IMR-90 (cell line): Measurements from ENCODE around the gene SKP1. TPM values are rescaled to one million over a fixed set of nuclear protein-coding genes. Genes with fewer than 3 reads are reported as not detected.

Source experiments
- ATAC-seq: fragments of 200-7000 bp; cut with Tn5 transposase; 2 replicates; pipeline ENCODE4 v1.9.1; 2020; ENCODE audit warnings: low read depth, mild to moderate bottlenecking, moderate library complexity
- BruUV-seq: library from RNA; stranded (reverse); fragments of 400-500 nt; replicated peaks from 2 replicates; lab custom pipeline; 2021; lab: Mats Ljungman, UMichigan
- CTCF ChIA-PET: fragments of 300-600 bp; formaldehyde crosslinking; extraction: SDS; loops from one replicate; lab custom pipeline; 2021; ENCODE audit warnings: antibody characterized with exemption; lab: Yijun Ruan, JAX
- POLR2A ChIA-PET: fragments of 300-600 bp; sonication (Branson Sonifier 250); formaldehyde crosslinking; loops from one replicate; lab custom pipeline; 2022; ENCODE audit warnings: antibody characterized with exemption; ENCODE audit not compliant: unreplicated experiment; lab: Charles Lee
- DNase-seq: peaks from one replicate; pipeline ENCODE4 v3.0.0; 2013
- H2AFZ ChIP-seq: replicated peaks from 2 replicates; pipeline ENCODE3; 2013; ENCODE audit warnings: low read length, mild to moderate bottlenecking; ENCODE audit not compliant: poor library complexity
- H2AK5ac ChIP-seq: 2 replicates; pipeline ENCODE4 v1.6.1; 2013; ENCODE audit warnings: low read depth, low read length, inconsistent platforms
- H2AK9ac ChIP-seq: replicated peaks from 2 replicates; pipeline ENCODE3; 2013; ENCODE audit warnings: mild to moderate bottlenecking, low read depth, low read length, moderate library complexity; ENCODE audit not compliant: poor library complexity
- H2BK120ac ChIP-seq: 2 replicates; pipeline ENCODE4 v1.6.1; 2013; ENCODE audit warnings: low read depth, low read length, inconsistent platforms
- H2BK15ac ChIP-seq: 3 replicates; pipeline ENCODE4 v1.6.1; 2013; ENCODE audit warnings: low read depth, low read length, inconsistent platforms
- H2BK20ac ChIP-seq: 2 replicates; pipeline ENCODE4 v1.6.1; 2013; ENCODE audit warnings: low read depth, mild to moderate bottlenecking, inconsistent platforms, low read length, moderate library complexity
- H2BK5ac ChIP-seq: 2 replicates; pipeline ENCODE4 v1.6.1; 2013; ENCODE audit warnings: mild to moderate bottlenecking, low read depth, low read length, inconsistent platforms; ENCODE audit not compliant: poor library complexity, severe bottlenecking
- H3K14ac ChIP-seq: replicated peaks from 2 replicates; pipeline ENCODE4 v1.6.1; 2013; ENCODE audit warnings: low read depth, low read length, inconsistent platforms
- H3K18ac ChIP-seq: 2 replicates; pipeline ENCODE4 v1.6.1; 2013; ENCODE audit warnings: low read depth, low read length, control low read depth
- H3K23ac ChIP-seq: 2 replicates; pipeline ENCODE4 v1.6.1; 2013; ENCODE audit warnings: low read depth, low read length, inconsistent platforms
- H3K27ac ChIP-seq: 2 replicates; pipeline ENCODE4 v1.5.1; 2013; ENCODE audit warnings: mild to moderate bottlenecking, control low read depth, low read length; ENCODE audit not compliant: insufficient read depth
- H3K27me3 ChIP-seq: 2 replicates; pipeline ENCODE4 v1.6.1; 2013; ENCODE audit warnings: low read length; ENCODE audit not compliant: control insufficient read depth, insufficient read depth
- H3K36me3 ChIP-seq: 2 replicates; pipeline ENCODE4 v1.6.1; 2013; ENCODE audit warnings: low read length, mixed read lengths; ENCODE audit not compliant: control insufficient read depth, insufficient read depth
- H3K4ac ChIP-seq: 2 replicates; pipeline ENCODE4 v1.6.1; 2013; ENCODE audit warnings: low read depth, low read length, inconsistent platforms
- H3K4me1 ChIP-seq: 2 replicates; pipeline ENCODE4 v1.6.1; 2013; ENCODE audit warnings: low read length, mixed read lengths; ENCODE audit not compliant: control insufficient read depth, insufficient read depth
- H3K4me2 ChIP-seq: 2 replicates; pipeline ENCODE4 v1.6.1; 2013; ENCODE audit warnings: low read depth, mild to moderate bottlenecking, control low read depth, low read length, moderate library complexity
- H3K4me3 ChIP-seq: 2 replicates; pipeline ENCODE4 v1.5.1; 2013; ENCODE audit warnings: low read depth, mild to moderate bottlenecking, control low read depth, low read length, moderate library complexity; ENCODE audit not compliant: insufficient read depth
- H3K56ac ChIP-seq: 2 replicates; pipeline ENCODE4 v1.6.1; 2013; ENCODE audit warnings: low read length, inconsistent platforms; ENCODE audit not compliant: insufficient read depth; ENCODE audit errors: extremely low read depth
- H3K79me1 ChIP-seq, 2 experiments: 2 replicates each; pipeline ENCODE4 v1.6.1; 2013; ENCODE audit warnings: low read length in 2 of 2, inconsistent platforms in 1 of 2, low read depth in 1 of 2
- H3K9ac ChIP-seq: 2 replicates; pipeline ENCODE4 v1.6.1; 2013; ENCODE audit warnings: low read depth, low read length, control low read depth
- H3K9me1 ChIP-seq: 2 replicates; pipeline ENCODE4 v1.6.1; 2013; ENCODE audit warnings: low read length, inconsistent platforms; ENCODE audit not compliant: insufficient read depth
- H3K9me3 ChIP-seq: 2 replicates; pipeline ENCODE4 v1.6.1; 2013; ENCODE audit warnings: low read length; ENCODE audit not compliant: control insufficient read depth, insufficient read depth
- H4K20me1 ChIP-seq: 2 replicates; pipeline ENCODE4 v1.6.1; 2013; ENCODE audit warnings: low read length, inconsistent platforms; ENCODE audit not compliant: insufficient read depth
- H4K5ac ChIP-seq: 2 replicates; pipeline ENCODE4 v1.6.1; 2013; ENCODE audit warnings: mild to moderate bottlenecking, low read depth, low read length, control low read depth
- H4K8ac ChIP-seq, 2 experiments: 2 replicates each; pipeline ENCODE4 v1.6.1; 2013; ENCODE audit warnings: low read depth in 2 of 2, low read length in 2 of 2, control low read depth in 1 of 2, inconsistent platforms in 1 of 2
- H4K91ac ChIP-seq: 2 replicates; pipeline ENCODE4 v1.6.1; 2013; ENCODE audit warnings: low read depth, low read length, inconsistent platforms; ENCODE audit not compliant: insufficient read depth
- CEBPB ChIP-seq: IDR thresholded peaks from 2 replicates; pipeline ENCODE4 v1.6.1; 2012; ENCODE audit warnings: low read depth, low read length, improper control_type of control experiment
- CHD1 ChIP-seq: IDR thresholded peaks from 2 replicates; pipeline ENCODE4 v1.6.1; 2012; ENCODE audit warnings: low read depth, low read length, improper control_type of control experiment
- FOS ChIP-seq: fragments of 150-350 bp; IDR thresholded peaks from 2 replicates; pipeline ENCODE4 v1.6.1; 2016; ENCODE audit warnings: low read depth, low read length
- MAZ ChIP-seq: IDR thresholded peaks from 2 replicates; pipeline ENCODE4 v1.6.1; 2012; ENCODE audit warnings: low read depth, mild to moderate bottlenecking, low read length, improper control_type of control experiment, moderate library complexity, borderline replicate concordance
- MXI1 ChIP-seq: IDR thresholded peaks from 2 replicates; pipeline ENCODE4 v1.6.1; 2012; ENCODE audit warnings: low read depth, mild to moderate bottlenecking, low read length, moderate library complexity, borderline replicate concordance
- NFE2L2 ChIP-seq: fragments of 150-350 bp; IDR thresholded peaks from 2 replicates; pipeline ENCODE4 v1.6.1; 2016; ENCODE audit warnings: low read depth, mild to moderate bottlenecking, low read length
- POLR2A ChIP-seq: IDR thresholded peaks from 2 replicates; pipeline ENCODE4 v1.6.1; 2012; ENCODE audit warnings: mild to moderate bottlenecking, low read depth, low read length
- RCOR1 ChIP-seq: IDR thresholded peaks from 2 replicates; pipeline ENCODE4 v1.6.1; 2012; ENCODE audit warnings: mild to moderate bottlenecking, low read length, improper control_type of control experiment; ENCODE audit not compliant: insufficient replicate concordance
- WGBS, 2 experiments: methylation state at CpG; one replicate each; pipeline versions ENCODE4 v1.1.5 to v1.1.7; 2013; ENCODE audit warnings: missing lambda C conversion rate in 2 of 2; ENCODE audit not compliant: insufficient read length in 1 of 2; ENCODE audit errors: extremely low coverage in 2 of 2; 5-methylcytosine and 5-hydroxymethylcytosine counted together
- dilution Hi-C: fragments of 300-500 bp; cut with HindIII; formaldehyde crosslinking; loops from one replicate; pipeline ENCODE4 v1.14.3; 2018; ENCODE audit warnings: low sequenced_read_pairs; ENCODE audit not compliant: unreplicated experiment
- in situ Hi-C: fragments of 300-500 bp; cut with MboI; formaldehyde crosslinking; loops from 3 replicates; pipeline ENCODE4 v1.14.3; 2019; ENCODE audit warnings: low sequenced_read_pairs, inconsistent platforms, mixed read lengths
- intact Hi-C: fragments of 100-400 bp; cut with micrococcal nuclease; formaldehyde crosslinking; loops from 2 replicates; pipeline ENCODE4 v1.10.0; 2022
- polyA plus RNA-seq, 3 experiments: library from polyadenylated mRNA; depleted of rRNA; stranded (reverse); fragments of >200 nt; gene quantifications; 2 replicates each; pipeline ENCODE4 v1.2.3, GENCODE V29; 2012; ENCODE audit warnings: low replicate concordance in 1 of 3
- total RNA-seq: library from RNA; depleted of rRNA; stranded (reverse); fragments of >200 nt; gene quantifications from 2 replicates; pipeline ENCODE4 v1.2.3, GENCODE V29; 2012

SKP1 gene
- total and polyA plus RNA-seq, 2 of the 4 experiments (the other 2 are of a cell fraction), result 206 to 618 TPM

- Histone ChIP-seq H2BK5ac (peak within 1 kb of the TSS; percentile 81), H2BK15ac (no peak within 1 kb of the TSS), H2AK5ac (peak within 1 kb of the TSS; percentile 88), H3K4me3 (peak within 1 kb of the TSS; percentile 68), H3K18ac (peak within 1 kb of the TSS; percentile 71), H3K23ac (peak within 1 kb of the TSS; percentile 91), H3K14ac (peak within 1 kb of the TSS; percentile 97), H2BK20ac (no peak within 1 kb of the TSS), H3K56ac (peak within 1 kb of the TSS; percentile 70), H3K9ac (peak within 1 kb of the TSS; percentile 97), H3K4ac (peak within 1 kb of the TSS; percentile 98), H2BK120ac (peak within 1 kb of the TSS; percentile 62), H4K91ac (peak within 1 kb of the TSS; percentile 92), H3K36me3 (no peaks in the 10 kb centered on the region; the same call in 1 of the 2 replicates), H2AK9ac (peak within 1 kb of the TSS; percentile 99), H2AFZ (peak within 1 kb of the TSS; percentile 99), H3K4me1 (peaks cover 6% of the 10 kb centered on the region), H3K9me1 (no peaks in the 10 kb centered on the region), H4K5ac (peak within 1 kb of the TSS; percentile 77), H3K27ac (peak within 1 kb of the TSS; percentile 90), H4K20me1 (peaks cover 49% of the 10 kb centered on the region), H4K8ac (peak within 1 kb of the TSS; percentile 72 to 99), H3K27me3 (no peaks in the 10 kb centered on the region), H3K4me2 (peak within 1 kb of the TSS; percentile 79), H3K9me3 (no peaks in the 10 kb centered on the region), H3K79me1 (peaks cover 11 to 20% of the 10 kb centered on the region in 2 experiments; a peak in 3 of 4 replicates)
- ATAC-seq, result peak; percentile 93
- TF ChIP-seq RCOR1, result peak; percentile 47
- TF ChIP-seq POLR2A, result peak; percentile 88
- TF ChIP-seq NFE2L2, result no peak
- no peak; the same call in 1 of the 2 replicates for TF ChIP-seq MXI1
- TF ChIP-seq MAZ, result peak; percentile 97; the same call in 1 of the 2 replicates
- peak; percentile 38; the same call in 1 of the 2 replicates for TF ChIP-seq CEBPB
- TF ChIP-seq CHD1, result peak; percentile 93; the same call in 1 of the 2 replicates
- no peak for TF ChIP-seq FOS
- dilution Hi-C loops, result no loop called here
- DNase-seq, result peak; percentile 98
- in situ Hi-C loops, result no loop called here
- POLR2A ChIA-PET, result interaction anchor here (0.6 to 1.5 kb wide), 3 partner anchors 18 to 47 kb away, joined by 3 to 13 read pairs (median 3); no protein-coding TSS in a partner anchor
- BruUV-seq, result no TSS peak
- CTCF ChIA-PET, result interaction anchor here (0.8 to 1.4 kb wide), 3 partner anchors 10 to 49 kb away, joined by 3 read pairs; no protein-coding TSS in a partner anchor
- WGBS, 2 experiments, result 0% methylated on average over 38 of the region's 73 CpGs; no CpG with 5 or more reads in 1 of the 2 experiments
- intact Hi-C loops, result loop anchor here (2.0 kb wide), 2 partner anchors 49 to 63 kb away; partner anchors contain the start of gene SKP1
Measured at GRCh38 chr5:134225780-134226440, 49.2 kb upstream of the SKP1 start, which contains the start of gene PPP2CA. Gene PPP2CA, minus strand, starts transcription at chr5:134226073. Its CDS starts 212 bp downstream, at chr5:134225861.
